DND-41 (cell line): ENCODE results near the gene KRT6B.

ENCODE experiments used
- EZH2 ChIP-seq: IDR thresholded peaks from 3 replicates; pipeline ENCODE4 v1.6.1; 2012; ENCODE audit warnings: borderline replicate concordance, low read depth, mild to moderate bottlenecking, moderate library complexity, low read length, inconsistent platforms; ENCODE audit not compliant: severe bottlenecking
- TF ChIP-seq, protein P1 (sequence below): IDR thresholded peaks from 2 replicates; pipeline ENCODE4 v1.5.1; 2012; ENCODE audit warnings: borderline replicate concordance, low read length, moderate library complexity, mild to moderate bottlenecking; ENCODE audit not compliant: poor library complexity, severe bottlenecking; ENCODE audit errors: extremely low read depth

DNA sequence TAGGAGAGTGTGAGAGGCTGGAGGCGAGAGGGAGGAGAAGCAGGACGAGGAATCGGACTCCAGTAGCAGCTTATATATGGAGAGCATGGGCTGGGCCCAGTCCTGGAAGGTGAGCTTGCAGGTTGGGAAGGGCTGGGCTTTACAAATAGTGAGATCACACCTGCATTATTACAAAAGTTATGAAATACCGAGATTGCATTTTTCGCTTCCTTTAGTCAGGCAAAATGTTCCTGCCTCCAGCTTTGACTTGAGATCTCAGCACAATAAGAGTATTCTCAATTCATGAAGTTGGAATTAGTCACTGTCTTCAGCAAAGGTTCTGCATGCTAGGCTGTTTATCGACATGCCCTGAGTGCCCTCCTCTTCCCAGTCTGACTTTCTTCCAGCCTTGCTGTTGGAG lies at the start of gene KRT6B:
- TF ChIP-seq, protein P1, sequence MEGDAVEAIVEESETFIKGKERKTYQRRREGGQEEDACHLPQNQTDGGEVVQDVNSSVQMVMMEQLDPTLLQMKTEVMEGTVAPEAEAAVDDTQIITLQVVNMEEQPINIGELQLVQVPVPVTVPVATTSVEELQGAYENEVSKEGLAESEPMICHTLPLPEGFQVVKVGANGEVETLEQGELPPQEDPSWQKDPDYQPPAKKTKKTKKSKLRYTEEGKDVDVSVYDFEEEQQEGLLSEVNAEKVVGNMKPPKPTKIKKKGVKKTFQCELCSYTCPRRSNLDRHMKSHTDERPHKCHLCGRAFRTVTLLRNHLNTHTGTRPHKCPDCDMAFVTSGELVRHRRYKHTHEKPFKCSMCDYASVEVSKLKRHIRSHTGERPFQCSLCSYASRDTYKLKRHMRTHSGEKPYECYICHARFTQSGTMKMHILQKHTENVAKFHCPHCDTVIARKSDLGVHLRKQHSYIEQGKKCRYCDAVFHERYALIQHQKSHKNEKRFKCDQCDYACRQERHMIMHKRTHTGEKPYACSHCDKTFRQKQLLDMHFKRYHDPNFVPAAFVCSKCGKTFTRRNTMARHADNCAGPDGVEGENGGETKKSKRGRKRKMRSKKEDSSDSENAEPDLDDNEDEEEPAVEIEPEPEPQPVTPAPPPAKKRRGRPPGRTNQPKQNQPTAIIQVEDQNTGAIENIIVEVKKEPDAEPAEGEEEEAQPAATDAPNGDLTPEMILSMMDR = no peak
- no peak for TF ChIP-seq EZH2
